Hematopoietic multipotent progenitor cell treated with erythropoietin and hydrocortisone succinate and interleukin-3 and kit ligand, for 17 days (in vitro differentiated cells): ENCODE measurements around the gene KIR3DL3.
"Not testable (repeated sequence)": the region's sequence is repeated elsewhere in the genome, so short reads cannot be mapped to it uniquely, and the experiment has no call there.

ENCODE experiments used
- DNase-seq: peaks from one replicate; pipeline ENCODE4 v3.0.0-alpha.2; 2015; ENCODE audit warnings: low spot score

KIR3DL3 gene

DNA sequence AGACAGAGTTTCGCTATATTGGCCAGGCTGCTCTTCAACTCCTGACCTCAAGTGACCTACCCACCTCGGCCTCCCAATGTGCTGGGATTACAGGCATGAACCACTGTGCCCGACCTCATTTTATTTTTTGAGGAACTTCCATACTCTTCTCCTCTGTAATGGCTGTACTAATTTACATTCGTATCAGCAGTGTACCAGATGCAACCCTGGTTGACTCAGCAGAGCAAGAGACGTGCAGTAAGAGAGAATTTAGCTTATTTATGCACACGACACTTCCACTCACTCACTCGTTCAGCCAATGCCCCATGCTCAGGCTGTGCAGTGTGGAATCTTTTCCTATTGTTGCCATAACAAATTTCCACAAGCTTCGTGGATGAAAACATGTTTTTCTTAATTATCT, 6.9 kb downstream of the KIR3DL3 start:
- DNase-seq = no peak

- DNase-seq = not testable (repeated sequence)
Observed at GRCh38 chr19:54738306-54738705, 14.1 kb downstream of the KIR3DL3 start, which contains the start of gene KIR2DL3. Gene KIR2DL3 (plus strand): TSS chr19:54738513. CDS start chr19:54738546, 33 bp downstream.

DNA sequence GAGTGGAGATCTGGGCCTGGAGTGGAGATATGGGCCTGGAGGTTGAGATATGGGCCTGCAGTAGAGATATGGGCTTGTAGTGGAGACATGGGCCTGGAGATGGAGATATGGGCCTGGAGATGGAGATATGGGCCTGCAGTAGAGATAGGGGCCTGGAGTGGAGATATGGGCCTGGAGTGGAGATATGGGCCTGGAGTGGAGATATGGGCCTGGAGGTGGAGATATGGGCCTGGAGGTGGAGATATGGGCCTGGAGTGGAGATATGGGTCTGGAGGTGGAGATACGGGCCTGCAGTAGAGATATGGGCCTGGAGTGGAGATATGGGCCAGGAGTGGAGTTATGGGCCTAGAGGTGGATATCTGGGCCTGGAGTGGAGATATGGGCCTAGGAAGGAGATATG, 14.5 kb downstream of the KIR3DL3 start:
- DNase-seq = no peak

GRCh38 chr19:54739587-54740497, 15.6 kb downstream of the KIR3DL3 start:
- DNase-seq = no peak

GRCh38 chr19:54741950-54742349, 17.7 kb downstream of the KIR3DL3 start:
- not testable (repeated sequence) for DNase-seq

GRCh38 chr19:54744080-54744479, 19.8 kb downstream of the KIR3DL3 start:
- DNase-seq = not testable (repeated sequence)

GRCh38 chr19:54747614-54748322, 23.5 kb downstream of the KIR3DL3 start:
- DNase-seq = not testable (repeated sequence)

GRCh38 chr19:54750276-54750675, 26.0 kb downstream of the KIR3DL3 start:
- DNase-seq = not testable (repeated sequence)

- not testable (repeated sequence) for DNase-seq
Observed at GRCh38 chr19:54756204-54757110, 32.2 kb downstream of the KIR3DL3 start.

DNA sequence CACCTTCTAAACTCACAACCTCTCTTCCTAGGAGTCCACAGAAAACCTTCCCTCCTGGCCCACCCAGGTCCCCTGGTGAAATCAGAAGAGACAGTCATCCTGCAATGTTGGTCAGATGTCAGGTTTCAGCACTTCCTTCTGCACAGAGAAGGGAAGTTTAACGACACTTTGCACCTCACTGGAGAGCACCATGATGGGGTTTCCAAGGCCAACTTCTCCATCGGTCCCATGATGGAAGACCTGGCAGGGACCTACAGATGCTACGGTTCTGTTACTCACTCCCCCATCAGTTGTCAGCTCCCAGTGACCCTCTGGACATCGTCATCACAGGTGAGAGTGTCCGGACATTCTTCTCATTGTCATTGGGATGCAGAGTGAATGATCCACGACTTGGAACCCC, 34.3 kb downstream of the KIR3DL3 start:
- not testable (repeated sequence) for DNase-seq

- not testable (repeated sequence) for DNase-seq
Observed at GRCh38 chr19:54764219-54764618, 40.0 kb downstream of the KIR3DL3 start.

DNA sequence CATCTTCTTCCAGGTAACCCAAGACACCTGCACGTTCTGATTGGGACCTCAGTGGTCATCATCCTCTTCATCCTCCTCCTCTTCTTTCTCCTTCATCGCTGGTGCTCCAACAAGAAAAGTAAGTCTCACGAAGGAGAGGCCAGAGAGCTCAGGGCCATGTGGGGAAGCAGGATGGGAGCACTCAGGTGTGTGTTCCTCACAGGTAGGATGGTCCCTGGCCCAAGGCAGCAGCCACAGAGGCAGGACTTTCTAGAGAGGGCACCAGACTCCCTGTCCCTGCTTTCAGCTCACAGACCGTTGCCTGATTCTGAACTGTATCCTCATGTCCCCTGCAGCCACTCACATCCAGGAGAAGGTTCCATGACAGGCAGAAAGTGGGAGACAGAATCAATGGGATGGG, 42.2 kb downstream of the KIR3DL3 start:
- not testable (repeated sequence) for DNase-seq

- DNase-seq = not testable (repeated sequence)
Observed at GRCh38 chr19:54769646-54770045, 45.4 kb downstream of the KIR3DL3 start, which contains the start of gene KIR2DL1. Gene KIR2DL1 (plus strand): TSS chr19:54769793. CDS start chr19:54769851, 58 bp downstream.

GRCh38 chr19:54770511-54770910, 46.3 kb downstream of the KIR3DL3 start:
- DNase-seq = not testable (repeated sequence)

GRCh38 chr19:54771018-54771960, 47.0 kb downstream of the KIR3DL3 start:
- DNase-seq = not testable (repeated sequence)

GRCh38 chr19:54772666-54773065, 48.4 kb downstream of the KIR3DL3 start:
- DNase-seq = not testable (repeated sequence)

DNA sequence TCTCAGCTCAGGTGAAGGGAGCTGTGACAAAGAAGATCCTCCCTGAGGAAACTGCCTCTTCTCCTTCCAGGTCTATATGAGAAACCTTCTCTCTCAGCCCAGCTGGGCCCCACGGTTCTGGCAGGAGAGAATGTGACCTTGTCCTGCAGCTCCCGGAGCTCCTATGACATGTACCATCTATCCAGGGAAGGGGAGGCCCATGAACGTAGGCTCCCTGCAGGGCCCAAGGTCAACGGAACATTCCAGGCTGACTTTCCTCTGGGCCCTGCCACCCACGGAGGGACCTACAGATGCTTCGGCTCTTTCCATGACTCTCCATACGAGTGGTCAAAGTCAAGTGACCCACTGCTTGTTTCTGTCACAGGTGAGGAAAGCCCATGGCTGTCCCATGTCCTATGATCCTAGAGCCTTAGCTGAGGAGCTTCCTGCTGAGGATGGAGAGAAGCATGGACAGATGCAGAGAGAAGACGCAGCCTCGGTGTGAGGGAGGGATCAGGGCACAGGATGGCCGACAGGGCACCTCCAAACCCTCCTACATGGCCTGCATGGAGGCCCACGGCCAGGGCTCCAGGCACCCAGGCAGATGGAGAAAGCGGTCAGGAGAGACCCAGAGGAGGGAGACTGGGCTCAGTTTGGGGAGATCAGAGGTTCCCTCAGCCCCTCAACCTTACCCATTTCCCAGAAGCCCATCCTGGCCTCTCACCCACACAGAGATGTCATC, 51.0 kb downstream of the KIR3DL3 start:
- not testable (repeated sequence) for DNase-seq

DNA sequence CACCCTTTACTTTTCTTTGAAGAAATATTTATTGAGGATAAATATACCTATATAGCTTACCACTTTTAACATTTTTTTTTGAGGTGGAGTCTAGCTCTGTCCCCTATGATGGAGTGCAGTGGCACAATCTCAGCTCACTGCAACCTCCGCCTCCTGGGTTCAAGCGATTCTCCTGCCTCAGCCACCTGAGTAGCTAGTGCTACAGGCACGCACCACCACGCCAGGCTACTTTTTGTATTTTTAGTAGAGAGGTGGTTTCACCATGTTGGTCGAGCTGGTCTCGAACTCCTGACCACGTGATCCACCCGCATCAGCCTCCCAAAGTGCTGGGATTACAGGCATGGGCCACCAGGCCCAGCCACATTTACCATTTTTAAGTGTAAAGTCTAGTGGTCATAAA, 51.6 kb downstream of the KIR3DL3 start:
- DNase-seq = not testable (repeated sequence)

DNA sequence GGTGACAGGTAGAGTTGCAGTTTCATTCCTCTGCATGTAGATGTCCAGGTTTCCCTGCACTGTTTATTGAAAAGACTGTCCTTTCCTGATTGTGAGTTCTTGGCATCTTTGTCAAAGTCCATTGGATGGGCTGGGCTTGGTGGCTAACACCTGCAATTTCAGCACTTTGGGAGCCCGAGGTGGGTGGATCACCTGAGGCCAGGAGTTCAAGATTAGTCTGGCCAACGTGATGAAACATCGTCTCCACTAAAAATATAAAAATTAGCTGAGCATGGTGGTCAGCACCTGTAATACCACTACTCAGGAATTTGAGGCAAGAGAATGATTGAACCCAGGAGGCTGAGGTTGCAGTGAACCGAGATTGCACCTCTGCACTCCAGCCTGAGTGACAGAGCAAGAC, 53.6 kb downstream of the KIR3DL3 start:
- not testable (repeated sequence) for DNase-seq

GRCh38 chr19:54778896-54779295, 54.7 kb downstream of the KIR3DL3 start:
- not testable (repeated sequence) for DNase-seq
